Measurements from ENCODE around the gene MFSD2B.

DNA sequence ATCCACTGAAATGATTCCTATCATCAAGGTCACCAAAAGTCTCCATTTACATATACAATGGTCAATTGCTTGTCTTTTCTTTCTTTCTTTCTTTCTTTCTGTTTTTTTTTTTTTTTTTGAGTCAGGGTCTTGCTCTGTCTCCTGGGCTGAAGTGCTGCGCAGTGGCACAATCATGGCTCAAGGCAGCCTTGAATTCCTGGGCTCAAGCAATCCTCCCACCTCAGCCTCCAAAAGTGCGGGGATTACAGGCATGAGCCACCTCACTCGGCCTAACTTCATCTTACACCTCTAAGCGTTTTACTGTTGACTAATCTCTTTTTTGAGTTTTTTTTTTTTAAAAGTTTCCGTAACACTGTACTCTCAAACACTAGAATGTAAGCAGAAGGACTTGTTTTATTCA lies 65.4 kb downstream of the MFSD2B start:
- no peak for TF ChIP-seq EZH2 (IDR thresholded peaks at IDR 0.05; ENCODE audit: insufficient read depth, low read length)
- TF ChIP-seq, protein P1, sequence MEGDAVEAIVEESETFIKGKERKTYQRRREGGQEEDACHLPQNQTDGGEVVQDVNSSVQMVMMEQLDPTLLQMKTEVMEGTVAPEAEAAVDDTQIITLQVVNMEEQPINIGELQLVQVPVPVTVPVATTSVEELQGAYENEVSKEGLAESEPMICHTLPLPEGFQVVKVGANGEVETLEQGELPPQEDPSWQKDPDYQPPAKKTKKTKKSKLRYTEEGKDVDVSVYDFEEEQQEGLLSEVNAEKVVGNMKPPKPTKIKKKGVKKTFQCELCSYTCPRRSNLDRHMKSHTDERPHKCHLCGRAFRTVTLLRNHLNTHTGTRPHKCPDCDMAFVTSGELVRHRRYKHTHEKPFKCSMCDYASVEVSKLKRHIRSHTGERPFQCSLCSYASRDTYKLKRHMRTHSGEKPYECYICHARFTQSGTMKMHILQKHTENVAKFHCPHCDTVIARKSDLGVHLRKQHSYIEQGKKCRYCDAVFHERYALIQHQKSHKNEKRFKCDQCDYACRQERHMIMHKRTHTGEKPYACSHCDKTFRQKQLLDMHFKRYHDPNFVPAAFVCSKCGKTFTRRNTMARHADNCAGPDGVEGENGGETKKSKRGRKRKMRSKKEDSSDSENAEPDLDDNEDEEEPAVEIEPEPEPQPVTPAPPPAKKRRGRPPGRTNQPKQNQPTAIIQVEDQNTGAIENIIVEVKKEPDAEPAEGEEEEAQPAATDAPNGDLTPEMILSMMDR (IDR thresholded peaks at IDR 0.05; ENCODE audit: insufficient read depth, low read depth, low read length), result no peak
